H1 (cell line): Measurements from ENCODE around the gene MBD3L3. TPM values are rescaled to one million over a fixed set of nuclear protein-coding genes. Genes with fewer than 3 reads are reported as not detected.

ENCODE experiments used
- ASH2L ChIP-seq: fragments of 200-600, 300-600 bp; sonication (generic); IDR thresholded peaks from one replicate; pipeline ENCODE4 v1.7.1; 2017; ENCODE audit warnings: low read length
- BACH1 ChIP-seq: IDR thresholded peaks from 2 replicates; pipeline ENCODE4 v1.6.1; 2012; ENCODE audit warnings: low read length, improper control_type of control experiment
- BRCA1 ChIP-seq: IDR thresholded peaks from 2 replicates; pipeline ENCODE4 v1.6.1; 2012; ENCODE audit warnings: low read depth, low read length, improper control_type of control experiment
- CTBP2 ChIP-seq: IDR thresholded peaks from 2 replicates; pipeline ENCODE4 v1.7.0; 2011; ENCODE audit warnings: borderline replicate concordance, mild to moderate bottlenecking, moderate library complexity, mixed read lengths, low read length; ENCODE audit not compliant: insufficient read depth, insufficient read length
- EZH2 ChIP-seq: fragments of 200-600 bp; sonication (generic); IDR thresholded peaks from 2 replicates; pipeline ENCODE4 v1.7.1; 2012; ENCODE audit warnings: low read depth, mild to moderate bottlenecking, moderate library complexity, low read length, inconsistent platforms; ENCODE audit not compliant: severe bottlenecking
- GTF2F1 ChIP-seq: IDR thresholded peaks from 2 replicates; pipeline ENCODE4 v1.6.1; 2012; ENCODE audit warnings: low read depth, low read length, improper control_type of control experiment, borderline replicate concordance
- JUND ChIP-seq: IDR thresholded peaks from 2 replicates; pipeline ENCODE4 v1.6.1; 2011; ENCODE audit warnings: mild to moderate bottlenecking, improper control_type of control experiment, low read length
- MAFK ChIP-seq: IDR thresholded peaks from 2 replicates; pipeline ENCODE4 v1.6.1; 2012; ENCODE audit warnings: low read depth, mild to moderate bottlenecking, improper control_type of control experiment, low read length
- NRF1 ChIP-seq: IDR thresholded peaks from 2 replicates; pipeline ENCODE4 v1.6.1; 2011; ENCODE audit warnings: mild to moderate bottlenecking, low read depth, low read length, improper control_type of control experiment
- RBBP5 ChIP-seq: IDR thresholded peaks from 2 replicates; pipeline ENCODE4 v1.7.1; 2012; ENCODE audit warnings: low read depth, mild to moderate bottlenecking, inconsistent platforms, low read length, moderate library complexity, borderline replicate concordance
- RFX5 ChIP-seq: IDR thresholded peaks from 2 replicates; pipeline ENCODE4 v1.6.1; 2011; ENCODE audit warnings: low read depth, low read length, improper control_type of control experiment, borderline replicate concordance
- SIRT6 ChIP-seq: IDR thresholded peaks from one replicate; pipeline ENCODE4 v1.7.1; 2012; ENCODE audit warnings: low read length, inconsistent platforms
- SP1 ChIP-seq: IDR thresholded peaks from 2 replicates; pipeline ENCODE4 v1.6.1; 2011; ENCODE audit warnings: low read depth, low read length
- TAF1 ChIP-seq: IDR thresholded peaks from 2 replicates; pipeline ENCODE4 v1.6.1; 2011; ENCODE audit warnings: mild to moderate bottlenecking, low read depth, low read length
- TAF7 ChIP-seq: optimal IDR thresholded peaks from 2 replicates; pipeline ENCODE3; 2011; ENCODE audit warnings: low read depth, mild to moderate bottlenecking, inconsistent platforms, low read length, moderate library complexity, borderline replicate concordance
- YY1 ChIP-seq: IDR thresholded peaks from 2 replicates; pipeline ENCODE4 v1.6.1; 2011; ENCODE audit warnings: low read depth, mild to moderate bottlenecking, low read length
- polyA plus RNA-seq, 7 experiments: library from polyadenylated mRNA; depleted of rRNA in 3 of 7; stranded (reverse) in 5 of 7; unstranded in 2 of 7; fragments of >200 nt in 5 of 7; fragments of 200-250 nt in 2 of 7; gene quantifications; 1 replicate in 5 of 7; 2 replicates in 1 of 7; 4 replicates in 1 of 7; pipeline versions ENCODE4 v1.2.1 to v1.2.3, GENCODE V29; 2011 to 2013; ENCODE audit warnings: missing spikeins in 2 of 7, mixed read lengths in 2 of 7
- total RNA-seq: library from RNA; stranded (reverse); fragmentation: NEBNext Ultra II Directional; extraction: Animal tissue kit (Norgen Biotek cat#: 25700); gene quantifications from 2 replicates; pipeline ENCODE4 v1.2.1, GENCODE V29; 2021
- TF ChIP-seq, protein P1 (sequence below): IDR thresholded peaks from 2 replicates; pipeline ENCODE4 v1.6.1; 2012; ENCODE audit warnings: inconsistent platforms
- TF ChIP-seq, protein P2 (sequence below): IDR thresholded peaks from 2 replicates; pipeline ENCODE4 v1.6.1; 2011; ENCODE audit warnings: low read depth, mild to moderate bottlenecking, low read length; ENCODE audit not compliant: insufficient read depth
- TF ChIP-seq, protein P3 (sequence below): IDR thresholded peaks from 2 replicates; pipeline ENCODE4 v1.6.1; 2012; ENCODE audit warnings: low read length, inconsistent platforms
- TF ChIP-seq, protein P4 (sequence below): IDR thresholded peaks from 2 replicates; pipeline ENCODE4 v1.6.1; 2011; ENCODE audit warnings: low read length, improper control_type of control experiment

The MBD3L3 gene
- total and polyA plus RNA-seq, 2 of the 8 experiments (the other 6 are each of a cell fraction or from before 2014, with no cell fraction given), result not detected

DNA sequence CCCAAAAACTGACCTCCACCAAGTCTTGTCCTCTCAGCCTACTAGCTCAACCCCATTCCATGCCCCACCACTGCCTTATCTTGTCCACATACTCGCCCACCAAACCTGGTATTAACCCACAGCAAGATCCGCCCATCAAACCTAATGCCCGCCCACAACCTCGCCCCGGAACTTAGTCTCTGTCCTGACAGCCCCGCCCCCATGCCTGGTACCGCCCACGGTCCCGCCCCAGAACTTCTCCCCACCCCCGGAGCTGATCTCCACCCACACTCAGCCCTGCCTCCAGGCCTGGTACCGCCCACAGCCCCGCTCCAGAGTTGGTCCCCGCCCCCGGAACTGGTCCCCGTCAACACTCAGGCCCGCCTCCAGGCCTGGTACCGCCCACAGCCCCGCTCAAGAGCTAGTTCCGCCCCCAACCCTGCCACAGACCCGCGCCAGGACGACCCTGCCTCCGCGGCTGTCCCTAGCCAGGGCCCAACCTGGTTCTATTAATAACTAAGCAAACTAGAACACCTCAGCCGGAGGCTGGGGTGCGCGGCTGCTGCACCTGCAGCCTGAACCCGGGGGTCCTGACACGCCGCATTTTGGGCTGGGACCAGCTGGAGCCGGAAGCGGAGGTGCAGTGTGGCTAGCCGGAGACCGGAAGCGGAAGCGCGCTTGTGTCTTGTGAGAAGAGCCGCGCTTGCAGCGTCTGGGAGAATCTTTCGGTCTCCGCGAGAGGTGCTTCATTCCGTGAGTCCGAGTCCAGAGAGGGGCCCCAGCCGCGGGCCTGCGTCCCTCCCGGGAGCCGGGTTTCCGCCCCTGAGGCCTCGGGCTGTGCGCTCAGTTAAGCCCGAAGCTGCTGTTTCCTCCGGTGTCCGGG, 10.8 kb upstream of the MBD3L3 start, which contains the start of gene ZNF557 (continued):
- TF ChIP-seq, protein P1, sequence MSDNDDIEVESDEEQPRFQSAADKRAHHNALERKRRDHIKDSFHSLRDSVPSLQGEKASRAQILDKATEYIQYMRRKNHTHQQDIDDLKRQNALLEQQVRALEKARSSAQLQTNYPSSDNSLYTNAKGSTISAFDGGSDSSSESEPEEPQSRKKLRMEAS, result peak; percentile 46; the same call in 1 of the 2 replicates
- TF ChIP-seq RFX5, result no peak
- TF ChIP-seq CTBP2, result no peak
- TF ChIP-seq, protein P2, sequence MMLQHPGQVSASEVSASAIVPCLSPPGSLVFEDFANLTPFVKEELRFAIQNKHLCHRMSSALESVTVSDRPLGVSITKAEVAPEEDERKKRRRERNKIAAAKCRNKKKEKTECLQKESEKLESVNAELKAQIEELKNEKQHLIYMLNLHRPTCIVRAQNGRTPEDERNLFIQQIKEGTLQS, result no peak
- TF ChIP-seq, protein P3, sequence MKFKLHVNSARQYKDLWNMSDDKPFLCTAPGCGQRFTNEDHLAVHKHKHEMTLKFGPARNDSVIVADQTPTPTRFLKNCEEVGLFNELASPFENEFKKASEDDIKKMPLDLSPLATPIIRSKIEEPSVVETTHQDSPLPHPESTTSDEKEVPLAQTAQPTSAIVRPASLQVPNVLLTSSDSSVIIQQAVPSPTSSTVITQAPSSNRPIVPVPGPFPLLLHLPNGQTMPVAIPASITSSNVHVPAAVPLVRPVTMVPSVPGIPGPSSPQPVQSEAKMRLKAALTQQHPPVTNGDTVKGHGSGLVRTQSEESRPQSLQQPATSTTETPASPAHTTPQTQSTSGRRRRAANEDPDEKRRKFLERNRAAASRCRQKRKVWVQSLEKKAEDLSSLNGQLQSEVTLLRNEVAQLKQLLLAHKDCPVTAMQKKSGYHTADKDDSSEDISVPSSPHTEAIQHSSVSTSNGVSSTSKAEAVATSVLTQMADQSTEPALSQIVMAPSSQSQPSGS, result no peak
- no peak for TF ChIP-seq EZH2
- no peak for TF ChIP-seq TAF7
- TF ChIP-seq BACH1, result no peak
- no peak for TF ChIP-seq RBBP5
- TF ChIP-seq GTF2F1, result no peak
- TF ChIP-seq JUND, result 0 out of 2 replicates have a peak, but pooled peaks have one; percentile 4
- no peak for TF ChIP-seq NRF1
- TF ChIP-seq, protein P4, sequence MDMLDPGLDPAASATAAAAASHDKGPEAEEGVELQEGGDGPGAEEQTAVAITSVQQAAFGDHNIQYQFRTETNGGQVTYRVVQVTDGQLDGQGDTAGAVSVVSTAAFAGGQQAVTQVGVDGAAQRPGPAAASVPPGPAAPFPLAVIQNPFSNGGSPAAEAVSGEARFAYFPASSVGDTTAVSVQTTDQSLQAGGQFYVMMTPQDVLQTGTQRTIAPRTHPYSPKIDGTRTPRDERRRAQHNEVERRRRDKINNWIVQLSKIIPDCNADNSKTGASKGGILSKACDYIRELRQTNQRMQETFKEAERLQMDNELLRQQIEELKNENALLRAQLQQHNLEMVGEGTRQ, result 0 out of 2 replicates have a peak, but pooled peaks have one; percentile 1
- no peak for TF ChIP-seq BRCA1
- TF ChIP-seq ASH2L, result peak; percentile 54
- TF ChIP-seq SIRT6, result no peak
- no peak; the same call in 1 of the 2 replicates for TF ChIP-seq SP1
- TF ChIP-seq YY1, result no peak
- TF ChIP-seq TAF1, result peak; percentile 75; the same call in 1 of the 2 replicates
- TF ChIP-seq MAFK, result no peak
